Measurements from ENCODE around the gene ITM2C.

ITM2C gene

GRCh38 chr2:230829293-230829692, 35.4 kb upstream of the ITM2C start:
- H3K9me3 ChIP-seq (ENCODE audit: control insufficient read depth, low read length) = no peaks in the 10 kb centered on the region
- peaks cover 9% of the 10 kb centered on the region for H3K4me1 ChIP-seq (ENCODE audit: control insufficient read depth, insufficient read depth, low read length)
- no peaks in the 10 kb centered on the region for H3K36me3 ChIP-seq (ENCODE audit: control insufficient read depth, insufficient read depth, low read length)
- peaks cover 28% of the 10 kb centered on the region for H3K27me3 ChIP-seq (ENCODE audit: control insufficient read depth, insufficient read depth, low read length)
- no peak overlapping the region for H3K9ac ChIP-seq (ENCODE audit: low read length)
- H3K4me3 ChIP-seq (ENCODE audit: low read length) = no peak overlapping the region

- H3K9ac ChIP-seq (ENCODE audit: low read length) = no peak overlapping the region
- no peak overlapping the region for H3K4me3 ChIP-seq (ENCODE audit: low read length)
- peaks cover 28% of the 10 kb centered on the region for H3K27me3 ChIP-seq (ENCODE audit: control insufficient read depth, insufficient read depth, low read length)
- no peaks in the 10 kb centered on the region for H3K9me3 ChIP-seq (ENCODE audit: control insufficient read depth, low read length)
- H3K36me3 ChIP-seq (ENCODE audit: control insufficient read depth, insufficient read depth, low read length) = no peaks in the 10 kb centered on the region
- peaks cover 6% of the 10 kb centered on the region for H3K4me1 ChIP-seq (ENCODE audit: control insufficient read depth, insufficient read depth, low read length)
These were observed 34.8 kb upstream of the ITM2C start for GRCh38 chr2:230829959-230830358.

- Histone ChIP-seq H3K36me3 (ENCODE audit: control insufficient read depth, insufficient read depth, low read length) (no peaks in the 10 kb centered on the region), H3K9me3 (ENCODE audit: control insufficient read depth, low read length) (no peaks in the 10 kb centered on the region), H3K4me3 (ENCODE audit: low read length) (no peak overlapping the region), H3K4me1 (ENCODE audit: control insufficient read depth, insufficient read depth, low read length) (peaks cover 6% of the 10 kb centered on the region), H3K27me3 (ENCODE audit: control insufficient read depth, insufficient read depth, low read length) (peaks cover 28% of the 10 kb centered on the region), H3K9ac (ENCODE audit: low read length) (no peak overlapping the region)
These were observed 34.3 kb upstream of the ITM2C start for GRCh38 chr2:230830428-230830827.

- no peak overlapping the region for H3K4me3 ChIP-seq (ENCODE audit: low read length)
- no peaks in the 10 kb centered on the region for H3K27me3 ChIP-seq (ENCODE audit: control insufficient read depth, insufficient read depth, low read length)
- no peaks in the 10 kb centered on the region for H3K4me1 ChIP-seq (ENCODE audit: control insufficient read depth, insufficient read depth, low read length)
- no peaks in the 10 kb centered on the region for H3K9me3 ChIP-seq (ENCODE audit: control insufficient read depth, low read length)
- no peak overlapping the region for H3K9ac ChIP-seq (ENCODE audit: low read length)
- H3K36me3 ChIP-seq (ENCODE audit: control insufficient read depth, insufficient read depth, low read length) = no peaks in the 10 kb centered on the region
These were observed 24.4 kb upstream of the ITM2C start for GRCh38 chr2:230840301-230840700.

GRCh38 chr2:230842473-230842872, 22.3 kb upstream of the ITM2C start:
- no peaks in the 10 kb centered on the region for H3K9me3 ChIP-seq (ENCODE audit: control insufficient read depth, low read length)

GRCh38 chr2:230843132-230843531, 21.6 kb upstream of the ITM2C start:
- Histone ChIP-seq H3K27me3 (ENCODE audit: control insufficient read depth, insufficient read depth, low read length) (no peaks in the 10 kb centered on the region), H3K36me3 (ENCODE audit: control insufficient read depth, insufficient read depth, low read length) (no peaks in the 10 kb centered on the region), H3K9ac (ENCODE audit: low read length) (no peak overlapping the region), H3K9me3 (ENCODE audit: control insufficient read depth, low read length) (no peaks in the 10 kb centered on the region), H3K4me1 (ENCODE audit: control insufficient read depth, insufficient read depth, low read length) (peaks cover 2% of the 10 kb centered on the region), H3K4me3 (ENCODE audit: low read length) (no peak overlapping the region)

More at GRCh38 chr2:230842473-230842872, 22.3 kb upstream of the ITM2C start:
- H3K27me3 ChIP-seq (ENCODE audit: control insufficient read depth, insufficient read depth, low read length) = no peaks in the 10 kb centered on the region
- H3K4me3 ChIP-seq (ENCODE audit: low read length) = no peak overlapping the region
- no peaks in the 10 kb centered on the region for H3K36me3 ChIP-seq (ENCODE audit: control insufficient read depth, insufficient read depth, low read length)
- H3K4me1 ChIP-seq (ENCODE audit: control insufficient read depth, insufficient read depth, low read length) = no peaks in the 10 kb centered on the region
- no peak overlapping the region for H3K9ac ChIP-seq (ENCODE audit: low read length)

GRCh38 chr2:230846360-230846759, 18.4 kb upstream of the ITM2C start:
- H3K4me3 ChIP-seq (ENCODE audit: low read length) = no peak overlapping the region
- no peaks in the 10 kb centered on the region for H3K27me3 ChIP-seq (ENCODE audit: control insufficient read depth, insufficient read depth, low read length)
- no peaks in the 10 kb centered on the region for H3K9me3 ChIP-seq (ENCODE audit: control insufficient read depth, low read length)
- no peaks in the 10 kb centered on the region for H3K36me3 ChIP-seq (ENCODE audit: control insufficient read depth, insufficient read depth, low read length)
- H3K4me1 ChIP-seq (ENCODE audit: control insufficient read depth, insufficient read depth, low read length) = peaks cover 3% of the 10 kb centered on the region
- no peak overlapping the region for H3K9ac ChIP-seq (ENCODE audit: low read length)

- no peaks in the 10 kb centered on the region for H3K9me3 ChIP-seq (ENCODE audit: control insufficient read depth, low read length)
- H3K27me3 ChIP-seq (ENCODE audit: control insufficient read depth, insufficient read depth, low read length) = peaks cover 4% of the 10 kb centered on the region
- peak overlapping the region; percentile 22 for H3K9ac ChIP-seq (ENCODE audit: low read length)
- H3K4me3 ChIP-seq (ENCODE audit: low read length) = no peak overlapping the region
- no peaks in the 10 kb centered on the region for H3K36me3 ChIP-seq (ENCODE audit: control insufficient read depth, insufficient read depth, low read length)
- H3K4me1 ChIP-seq (ENCODE audit: control insufficient read depth, insufficient read depth, low read length) = peaks cover 3% of the 10 kb centered on the region
These were observed 16.8 kb upstream of the ITM2C start for GRCh38 chr2:230847883-230848388.

GRCh38 chr2:230849633-230850357, 14.9 kb upstream of the ITM2C start:
- H3K36me3 ChIP-seq (ENCODE audit: control insufficient read depth, insufficient read depth, low read length) = no peaks in the 10 kb centered on the region
- H3K9ac ChIP-seq (ENCODE audit: low read length) = no peak overlapping the region
- H3K27me3 ChIP-seq (ENCODE audit: control insufficient read depth, insufficient read depth, low read length) = peaks cover 4% of the 10 kb centered on the region
- no peaks in the 10 kb centered on the region for H3K9me3 ChIP-seq (ENCODE audit: control insufficient read depth, low read length)
- no peak overlapping the region for H3K4me3 ChIP-seq (ENCODE audit: low read length)
- peaks cover 3% of the 10 kb centered on the region for H3K4me1 ChIP-seq (ENCODE audit: control insufficient read depth, insufficient read depth, low read length)

- Histone ChIP-seq H3K36me3 (ENCODE audit: control insufficient read depth, insufficient read depth, low read length) (no peaks in the 10 kb centered on the region), H3K4me1 (ENCODE audit: control insufficient read depth, insufficient read depth, low read length) (peaks cover 3% of the 10 kb centered on the region), H3K9me3 (ENCODE audit: control insufficient read depth, low read length) (no peaks in the 10 kb centered on the region), H3K4me3 (ENCODE audit: low read length) (no peak overlapping the region), H3K27me3 (ENCODE audit: control insufficient read depth, insufficient read depth, low read length) (peaks cover 4% of the 10 kb centered on the region), H3K9ac (ENCODE audit: low read length) (no peak overlapping the region)
These were observed 14.4 kb upstream of the ITM2C start for GRCh38 chr2:230850358-230850658.

- no peak overlapping the region for H3K4me3 ChIP-seq (ENCODE audit: low read length)
- no peaks in the 10 kb centered on the region for H3K36me3 ChIP-seq (ENCODE audit: control insufficient read depth, insufficient read depth, low read length)
- H3K27me3 ChIP-seq (ENCODE audit: control insufficient read depth, insufficient read depth, low read length) = peaks cover 4% of the 10 kb centered on the region
These were observed 12.6 kb upstream of the ITM2C start for GRCh38 chr2:230852113-230852512.

GRCh38 chr2:230861552-230862255, 3.0 kb upstream of the ITM2C start:
- Histone ChIP-seq H3K27me3 (ENCODE audit: control insufficient read depth, insufficient read depth, low read length) (peaks cover 21% of the 10 kb centered on the region), H3K4me3 (ENCODE audit: low read length) (no peak overlapping the region), H3K9me3 (ENCODE audit: control insufficient read depth, low read length) (no peaks in the 10 kb centered on the region), H3K9ac (ENCODE audit: low read length) (no peak overlapping the region), H3K4me1 (ENCODE audit: control insufficient read depth, insufficient read depth, low read length) (peaks cover 8% of the 10 kb centered on the region), H3K36me3 (ENCODE audit: control insufficient read depth, insufficient read depth, low read length) (no peaks in the 10 kb centered on the region)

More at GRCh38 chr2:230852113-230852512, 12.6 kb upstream of the ITM2C start:
- H3K9me3 ChIP-seq (ENCODE audit: control insufficient read depth, low read length) = no peaks in the 10 kb centered on the region
- H3K9ac ChIP-seq (ENCODE audit: low read length) = no peak overlapping the region
- H3K4me1 ChIP-seq (ENCODE audit: control insufficient read depth, insufficient read depth, low read length) = peaks cover 3% of the 10 kb centered on the region

Data from mucosa of stomach (tissue), 1 donor.